ENCODE results near the gene PBX2.

The PBX2 gene, protein sequence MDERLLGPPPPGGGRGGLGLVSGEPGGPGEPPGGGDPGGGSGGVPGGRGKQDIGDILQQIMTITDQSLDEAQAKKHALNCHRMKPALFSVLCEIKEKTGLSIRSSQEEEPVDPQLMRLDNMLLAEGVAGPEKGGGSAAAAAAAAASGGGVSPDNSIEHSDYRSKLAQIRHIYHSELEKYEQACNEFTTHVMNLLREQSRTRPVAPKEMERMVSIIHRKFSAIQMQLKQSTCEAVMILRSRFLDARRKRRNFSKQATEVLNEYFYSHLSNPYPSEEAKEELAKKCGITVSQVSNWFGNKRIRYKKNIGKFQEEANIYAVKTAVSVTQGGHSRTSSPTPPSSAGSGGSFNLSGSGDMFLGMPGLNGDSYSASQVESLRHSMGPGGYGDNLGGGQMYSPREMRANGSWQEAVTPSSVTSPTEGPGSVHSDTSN

DNA sequence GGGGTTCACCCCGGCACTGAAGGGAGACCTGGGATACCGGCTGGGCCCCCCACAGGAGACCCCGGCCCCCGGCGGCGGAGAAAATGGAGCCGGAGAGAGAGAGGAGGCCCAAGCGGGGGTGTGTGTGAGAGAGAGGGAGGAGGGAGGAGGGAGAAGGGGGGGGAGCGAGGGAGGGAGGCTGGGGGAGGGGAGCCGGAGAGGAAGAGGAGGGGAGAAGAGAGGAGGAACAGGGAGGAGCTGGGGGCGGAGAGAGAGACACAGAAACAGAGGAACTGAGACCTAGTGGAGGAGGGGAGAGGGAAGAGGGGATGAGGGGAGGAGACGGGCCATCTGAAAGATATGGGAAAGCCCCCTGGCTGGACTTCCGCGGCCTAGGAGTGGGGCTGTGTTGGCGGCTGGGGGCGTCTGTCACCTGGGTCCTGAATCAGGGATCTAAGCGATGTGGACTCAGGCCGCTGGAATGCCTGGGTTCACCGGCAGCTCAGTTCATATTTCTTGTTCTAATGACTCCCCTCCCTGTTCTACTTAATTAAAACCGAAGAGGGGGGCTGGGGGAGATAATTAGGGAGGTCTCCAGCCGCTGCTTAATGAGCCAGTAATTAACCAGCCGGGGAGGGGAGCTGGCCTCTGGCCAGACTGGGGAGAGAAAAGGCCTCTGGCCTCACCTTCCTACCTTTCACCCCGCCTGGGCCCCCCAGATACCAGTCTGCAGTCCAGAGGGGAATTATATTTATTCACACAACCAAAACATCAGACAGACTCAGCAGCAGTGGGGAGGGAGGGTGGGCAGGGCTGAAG is at the start of gene PBX2:
Gene PBX2 (minus strand): TSS at position 149 of the 798 bp plus-strand sequence. CDS start 287 bp downstream, outside the sequence.
- peak within 1 kb of the TSS; percentile 64 for H3K4me3 ChIP-seq (ENCODE audit: low read length)
- DNase-seq (ENCODE audit: low read depth): peak; percentile 82
- TF ChIP-seq, protein P1, sequence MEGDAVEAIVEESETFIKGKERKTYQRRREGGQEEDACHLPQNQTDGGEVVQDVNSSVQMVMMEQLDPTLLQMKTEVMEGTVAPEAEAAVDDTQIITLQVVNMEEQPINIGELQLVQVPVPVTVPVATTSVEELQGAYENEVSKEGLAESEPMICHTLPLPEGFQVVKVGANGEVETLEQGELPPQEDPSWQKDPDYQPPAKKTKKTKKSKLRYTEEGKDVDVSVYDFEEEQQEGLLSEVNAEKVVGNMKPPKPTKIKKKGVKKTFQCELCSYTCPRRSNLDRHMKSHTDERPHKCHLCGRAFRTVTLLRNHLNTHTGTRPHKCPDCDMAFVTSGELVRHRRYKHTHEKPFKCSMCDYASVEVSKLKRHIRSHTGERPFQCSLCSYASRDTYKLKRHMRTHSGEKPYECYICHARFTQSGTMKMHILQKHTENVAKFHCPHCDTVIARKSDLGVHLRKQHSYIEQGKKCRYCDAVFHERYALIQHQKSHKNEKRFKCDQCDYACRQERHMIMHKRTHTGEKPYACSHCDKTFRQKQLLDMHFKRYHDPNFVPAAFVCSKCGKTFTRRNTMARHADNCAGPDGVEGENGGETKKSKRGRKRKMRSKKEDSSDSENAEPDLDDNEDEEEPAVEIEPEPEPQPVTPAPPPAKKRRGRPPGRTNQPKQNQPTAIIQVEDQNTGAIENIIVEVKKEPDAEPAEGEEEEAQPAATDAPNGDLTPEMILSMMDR (IDR thresholded peaks at IDR 0.05; ENCODE audit: insufficient read depth, low read depth, low read length, missing control alignments): peak; percentile 6

DNA sequence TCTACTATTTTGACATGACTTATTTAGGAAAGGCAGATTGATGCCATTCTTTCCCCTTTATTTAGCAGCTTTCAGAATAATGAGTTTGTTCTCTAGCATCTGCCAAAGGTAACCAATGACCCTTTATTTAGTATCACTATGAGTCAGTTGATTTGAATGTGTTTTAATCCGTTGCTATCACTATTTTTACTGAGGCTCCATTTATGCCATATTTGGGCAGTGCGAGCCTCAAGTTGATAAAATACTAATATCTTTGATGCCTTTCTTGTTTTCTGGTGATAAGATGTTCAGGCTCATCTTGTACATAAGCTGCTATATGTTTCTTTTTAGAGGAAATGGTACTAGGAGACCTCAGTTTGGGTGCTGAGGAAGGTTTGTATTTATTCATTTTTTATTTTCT is 49.5 kb upstream of the PBX2 start:
- DNase-seq (ENCODE audit: low read depth): no peak
- H3K4me3 ChIP-seq (ENCODE audit: low read length): no peak overlapping the region
- TF ChIP-seq, protein P1 (IDR thresholded peaks at IDR 0.05; ENCODE audit: insufficient read depth, low read depth, low read length, missing control alignments): no peak

DNA sequence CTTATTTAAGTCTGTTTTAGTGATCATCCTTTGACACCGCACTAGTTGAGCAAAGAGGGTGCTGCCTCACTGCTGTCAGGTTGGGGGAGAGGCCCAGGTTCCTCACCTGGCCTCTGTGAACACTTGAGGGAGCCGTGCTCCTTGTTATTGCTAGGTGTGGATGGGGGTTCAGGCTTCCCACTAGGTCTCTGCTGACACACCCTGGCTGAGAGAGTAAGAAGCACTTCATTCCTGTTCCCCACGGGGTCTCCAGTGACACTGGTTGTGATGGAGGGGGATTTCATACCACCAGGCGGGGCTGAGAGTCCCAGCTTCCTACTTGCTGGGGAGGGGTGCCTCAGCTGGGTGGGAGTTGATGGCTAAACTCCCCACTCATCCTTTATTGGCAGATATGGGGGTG is 44.9 kb upstream of the PBX2 start:
- DNase-seq (ENCODE audit: low read depth): no peak
- H3K4me3 ChIP-seq (ENCODE audit: low read length): no peak overlapping the region
- TF ChIP-seq, protein P1 (IDR thresholded peaks at IDR 0.05; ENCODE audit: insufficient read depth, low read depth, low read length, missing control alignments): no peak

DNA sequence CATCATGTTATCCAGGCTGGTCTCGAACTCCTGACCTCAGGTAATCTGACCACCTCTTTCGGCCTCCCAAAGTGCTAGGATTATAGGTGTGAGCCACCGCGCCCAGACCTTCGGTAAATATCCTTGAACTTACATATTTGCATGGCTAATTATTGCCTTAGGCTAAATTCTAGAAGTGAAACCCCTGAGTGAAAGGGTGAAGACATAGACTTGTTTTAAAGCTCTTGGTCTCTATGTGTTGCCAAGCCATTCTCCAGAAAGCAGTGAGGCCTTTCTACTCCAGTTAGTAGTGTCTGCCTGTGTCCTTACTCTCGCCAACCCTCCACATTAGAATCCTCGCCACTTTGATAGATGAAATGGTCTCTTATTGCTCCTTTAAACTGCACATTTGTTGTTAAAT is 36.4 kb upstream of the PBX2 start:
- TF ChIP-seq, protein P1 (IDR thresholded peaks at IDR 0.05; ENCODE audit: insufficient read depth, low read depth, low read length, missing control alignments): no peak
- DNase-seq (ENCODE audit: low read depth): no peak
- H3K4me3 ChIP-seq (ENCODE audit: low read length): no peak overlapping the region

DNA sequence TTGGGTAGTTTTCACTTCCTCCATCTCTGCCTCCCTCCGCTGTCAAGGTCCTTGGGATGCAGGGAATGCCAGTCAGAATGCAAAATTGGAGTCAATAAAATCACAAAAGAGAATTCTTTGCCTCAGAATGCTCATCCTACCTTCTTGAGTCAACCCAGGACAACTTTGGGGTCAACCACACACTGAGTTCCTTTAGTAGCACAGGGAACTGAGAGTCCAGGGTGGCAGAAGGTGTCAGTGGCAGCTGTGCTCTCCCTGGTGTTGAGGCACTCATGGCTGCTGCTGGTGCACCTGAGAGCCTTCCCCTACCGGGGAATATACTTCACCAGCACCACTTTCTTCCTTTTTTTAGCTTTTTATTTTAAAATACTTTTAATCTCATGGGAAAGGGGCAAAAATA is 34.7 kb upstream of the PBX2 start:
- no peak for DNase-seq (ENCODE audit: low read depth)
- TF ChIP-seq, protein P1 (IDR thresholded peaks at IDR 0.05; ENCODE audit: insufficient read depth, low read depth, low read length, missing control alignments): no peak
- no peak overlapping the region for H3K4me3 ChIP-seq (ENCODE audit: low read length)

DNA sequence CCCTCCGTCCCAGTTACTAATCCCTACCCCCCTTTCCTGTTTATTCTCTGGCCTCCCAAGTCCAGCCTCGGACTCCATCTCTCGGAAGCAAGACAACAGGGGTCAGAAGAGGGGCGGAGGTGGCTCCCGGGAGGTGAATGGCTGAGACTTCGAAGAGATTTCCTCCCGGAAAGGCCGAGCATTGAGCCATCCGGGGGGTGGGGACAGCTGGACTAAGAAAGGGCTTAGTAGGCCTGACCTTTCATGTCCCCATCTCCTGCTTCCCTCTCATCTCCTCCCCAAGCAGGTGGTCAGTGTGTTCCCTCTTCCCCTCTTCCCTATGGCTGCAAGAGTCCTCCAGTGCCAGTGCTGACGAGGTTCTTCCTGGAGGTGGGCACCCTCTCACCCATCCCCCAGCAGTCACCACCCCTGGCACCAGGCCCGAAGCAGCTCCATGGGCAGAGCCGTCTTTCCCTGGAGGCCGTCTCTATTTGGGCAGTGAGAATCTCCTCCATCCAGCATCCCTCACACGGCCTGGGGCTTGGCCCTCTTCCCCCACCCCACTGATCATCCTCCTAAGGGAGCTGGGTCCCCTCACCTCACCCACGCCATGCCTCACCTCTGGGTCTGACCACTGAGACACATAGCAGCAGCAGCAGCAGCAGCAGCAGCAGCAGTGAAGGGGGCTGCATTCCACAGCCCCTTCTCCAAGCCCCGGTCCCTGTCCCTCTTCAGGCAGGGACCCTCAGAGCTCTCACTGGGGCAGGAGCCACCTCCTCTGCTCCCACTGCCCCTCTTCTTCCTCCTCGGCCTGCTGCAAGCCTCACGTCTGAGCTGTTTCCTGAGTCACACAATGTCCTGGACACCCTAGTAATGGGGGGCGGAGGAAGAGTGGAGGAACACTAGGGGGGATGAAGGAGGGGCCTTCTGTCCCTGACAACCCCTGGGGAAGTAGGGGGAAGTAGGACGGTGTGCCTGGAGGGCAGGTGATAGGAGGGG is 33.5 kb upstream of the PBX2 start, which contains the start of gene NOTCH4:
Gene NOTCH4 (minus strand): TSS at position 810 of the 978 bp plus-strand sequence. CDS start 139 bp downstream, at position 671.
- DNase-seq (ENCODE audit: low read depth): no peak
- TF ChIP-seq, protein P1 (IDR thresholded peaks at IDR 0.05; ENCODE audit: insufficient read depth, low read depth, low read length, missing control alignments): no peak
- no peak within 1 kb of the TSS for H3K4me3 ChIP-seq (ENCODE audit: low read length)
